Astrocyte of the hippocampus (primary cell): Measurements from ENCODE around the gene SERPINA5.
A peak's percentile ranks its signal among the peaks of the same experiment; 100 is the strongest.
"Not testable (repeated sequence)": the region's sequence is repeated elsewhere in the genome, so short reads cannot be mapped to it uniquely, and the experiment has no call there.

Experiments
- DNase-seq: peaks from one replicate; pipeline ENCODE4 v3.0.0; 2011; ENCODE audit warnings: low read depth, low spot score

Gene SERPINA5

DNA sequence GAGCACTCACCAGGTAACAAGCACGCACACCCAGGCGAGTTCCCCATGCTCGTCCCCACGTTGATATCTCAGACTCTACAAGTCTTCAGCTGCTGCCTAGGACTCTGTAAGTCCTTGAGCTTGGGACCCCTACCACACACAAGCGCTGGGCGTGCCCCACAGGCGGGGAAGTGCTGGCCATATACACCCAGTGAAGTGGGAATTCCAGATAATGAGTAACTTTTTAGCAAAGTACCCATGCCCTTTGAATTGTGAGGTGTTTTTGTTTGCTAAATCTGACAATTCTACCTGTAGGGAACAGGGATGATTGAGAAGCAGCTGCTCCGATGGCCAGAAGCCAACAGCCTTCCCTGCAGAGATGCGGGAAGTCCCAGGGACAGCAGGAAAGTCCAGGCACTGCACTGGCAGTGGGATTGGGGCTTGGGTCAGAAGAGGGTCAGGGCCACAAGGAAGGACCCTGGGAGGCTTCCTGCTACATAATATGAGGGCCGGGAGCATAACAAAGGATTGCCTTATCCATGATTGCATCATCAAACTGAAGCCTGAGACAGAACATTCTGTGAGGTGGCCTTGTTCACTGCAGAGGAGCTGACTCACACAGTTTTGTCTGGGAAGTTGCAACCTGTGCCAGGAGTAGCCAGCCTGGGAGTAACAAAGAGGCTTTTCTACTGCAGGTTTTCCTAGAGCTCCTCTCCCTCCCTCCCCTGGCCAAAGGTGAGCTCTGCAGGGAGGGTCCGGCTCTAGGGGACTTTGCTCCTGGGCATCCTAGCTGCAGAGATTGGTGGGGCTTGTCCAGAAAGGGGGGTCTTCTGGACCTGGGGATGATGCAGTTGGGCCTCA lies 17.8 kb downstream of the SERPINA5 start:
- peak; percentile 97 for DNase-seq

DNA sequence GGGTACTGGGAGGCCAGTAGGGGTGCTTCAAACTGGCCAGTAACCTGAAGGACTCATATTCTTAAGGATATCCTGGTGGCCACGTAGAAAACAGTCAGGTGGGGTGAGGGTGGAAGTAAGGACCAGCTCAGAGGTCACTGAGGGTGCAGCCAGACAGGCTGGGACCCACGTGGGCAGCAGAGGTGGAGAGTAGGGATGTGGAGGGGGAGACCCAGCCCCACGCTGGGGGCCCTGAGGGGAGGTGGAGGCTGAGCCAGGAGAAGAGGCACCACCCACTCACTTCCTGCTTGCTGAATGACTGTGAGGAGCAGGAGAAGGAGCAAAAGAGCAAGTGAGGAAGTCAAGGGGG lies 18.4 kb downstream of the SERPINA5 start:
- DNase-seq: no peak

DNA sequence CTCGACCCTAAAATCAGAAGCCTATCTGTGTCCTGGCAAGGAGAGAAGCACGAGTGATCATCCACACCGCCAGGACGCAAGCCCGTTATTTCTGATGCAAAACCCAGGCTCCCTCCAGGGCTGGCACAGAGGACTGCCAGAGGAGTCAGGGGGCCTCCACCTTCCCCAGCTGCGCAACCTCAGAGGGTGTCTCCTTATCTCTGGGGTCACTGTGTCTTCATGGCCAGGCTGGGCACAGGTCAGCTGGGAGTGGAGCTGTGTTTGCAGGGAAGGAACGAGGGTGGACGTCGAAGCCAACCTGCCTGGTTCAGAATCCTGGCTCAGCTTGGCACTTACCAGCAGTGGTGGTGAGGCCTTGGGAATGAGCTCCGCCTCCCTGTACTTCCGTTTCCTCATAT lies 18.9 kb downstream of the SERPINA5 start:
- DNase-seq: no peak

DNA sequence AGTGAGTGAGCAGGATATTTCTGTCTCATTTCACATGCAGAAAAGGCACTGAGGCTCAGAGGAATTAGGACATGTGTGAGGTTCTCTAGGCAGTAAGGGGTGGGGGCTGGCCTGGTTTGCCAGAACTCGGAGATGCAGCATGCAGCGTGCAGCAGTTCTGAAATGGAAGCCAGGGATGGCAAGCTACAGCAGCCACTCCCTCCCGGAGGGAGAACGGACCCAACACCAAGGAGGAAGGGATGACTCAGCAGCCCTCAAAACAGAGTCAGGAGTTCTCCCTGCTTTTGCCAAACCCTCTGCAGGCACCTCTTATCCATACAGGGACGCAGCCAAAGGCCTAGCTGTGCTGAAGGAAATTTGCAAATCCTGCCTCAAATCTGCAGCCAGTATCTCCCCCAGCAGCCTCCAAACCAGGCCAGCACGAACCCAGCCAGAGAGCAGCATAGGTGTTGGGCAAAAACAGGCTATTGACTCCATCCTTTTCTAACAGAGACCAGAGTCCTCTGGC lies 20.7 kb downstream of the SERPINA5 start:
- DNase-seq: peak; percentile 94

DNA sequence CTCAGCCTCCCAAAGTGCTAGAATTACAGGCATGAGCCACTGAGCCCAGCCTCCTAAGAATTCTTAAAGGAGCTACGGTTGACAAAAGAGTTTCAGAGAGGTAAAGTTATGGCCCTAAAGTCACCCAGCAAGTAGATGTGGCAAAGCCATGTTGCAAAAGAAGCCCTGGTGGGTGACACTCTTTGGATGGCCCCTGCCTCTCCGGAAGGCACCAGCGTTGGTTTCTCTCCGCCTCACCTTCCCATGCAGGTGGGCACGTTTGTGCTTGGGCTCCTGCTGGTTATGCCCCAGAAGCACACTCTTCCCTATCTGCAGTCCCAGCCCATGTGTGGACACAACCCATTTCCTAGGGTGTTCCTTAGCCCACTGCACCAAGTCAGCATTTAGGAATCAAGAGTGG lies 21.5 kb downstream of the SERPINA5 start:
- DNase-seq: no peak

DNA sequence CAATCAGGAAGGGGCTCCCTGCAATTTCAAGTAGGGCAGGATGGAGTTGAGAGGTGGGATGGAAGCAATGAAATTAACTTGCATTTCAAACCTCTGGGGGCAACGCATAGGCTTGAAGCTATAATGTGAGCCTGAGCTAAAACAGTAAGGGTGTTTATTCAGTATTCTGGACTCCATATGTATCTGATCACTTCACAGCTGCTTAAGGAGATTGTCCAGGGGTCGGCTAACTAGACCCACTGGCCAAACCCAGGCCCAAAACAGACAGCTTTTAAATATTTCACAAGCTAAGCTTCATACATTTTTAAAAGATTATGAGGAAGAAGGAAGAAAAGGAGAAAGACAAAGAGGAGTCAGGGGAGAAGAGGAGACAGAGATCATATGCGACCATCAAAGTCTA lies 24.1 kb downstream of the SERPINA5 start:
- no peak for DNase-seq

DNA sequence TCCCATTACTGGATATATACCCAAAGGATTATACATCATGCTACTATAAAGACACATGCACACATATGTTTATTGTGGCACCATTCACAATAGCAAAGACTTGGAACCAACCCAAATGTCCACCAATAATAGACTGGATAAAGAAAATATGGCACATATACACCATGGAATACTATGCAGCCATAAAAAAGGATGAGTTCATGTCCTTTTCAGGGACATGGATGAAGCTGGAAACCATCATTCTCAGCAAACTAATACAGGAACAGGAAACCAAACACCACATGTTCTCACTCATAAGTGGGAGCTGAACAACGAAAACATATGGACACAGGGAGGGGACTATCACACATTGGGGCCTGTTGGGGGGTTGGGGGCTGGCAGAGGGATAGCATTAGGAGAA lies 27.7 kb downstream of the SERPINA5 start:
- not testable (repeated sequence) for DNase-seq

DNA sequence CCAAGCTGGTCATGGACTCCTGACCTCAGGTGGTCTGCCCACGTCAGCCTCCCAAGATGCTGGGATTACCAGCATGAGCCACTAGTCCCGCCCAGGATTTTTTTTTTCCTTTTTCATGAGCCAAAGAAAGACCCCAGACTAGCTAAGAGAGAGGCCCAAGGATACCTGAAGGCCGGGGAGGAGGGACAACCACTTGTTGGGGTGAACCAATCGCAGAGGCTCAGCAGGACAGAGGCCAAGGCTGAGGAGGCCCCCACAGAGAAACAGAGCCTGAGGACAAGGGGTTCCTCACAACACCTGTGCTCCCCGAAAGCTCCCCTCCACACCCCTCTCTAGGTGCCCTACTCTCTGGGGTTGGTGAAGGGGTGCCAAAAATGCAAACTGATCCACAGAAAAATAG lies 30.0 kb downstream of the SERPINA5 start:
- no peak for DNase-seq

DNA sequence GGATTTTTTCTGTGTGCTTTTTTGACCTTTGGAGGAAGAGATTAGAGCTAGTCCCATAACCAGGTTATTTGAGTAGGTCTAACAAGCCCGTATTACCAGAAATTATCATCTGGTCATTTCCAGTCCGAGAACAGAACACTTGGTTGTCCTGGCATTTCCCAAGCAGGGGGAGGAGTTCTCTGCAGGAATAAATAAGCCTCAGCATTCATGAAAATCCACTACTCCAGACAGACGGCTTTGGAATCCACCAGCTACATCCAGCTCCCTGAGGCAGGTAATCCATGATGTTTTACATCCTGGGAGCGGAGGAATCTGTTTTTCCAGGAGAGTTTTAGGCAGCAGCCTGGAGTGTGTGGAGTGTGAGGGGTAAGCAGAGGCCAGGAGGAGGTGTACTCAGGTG lies 30.9 kb downstream of the SERPINA5 start, which contains the start of gene SERPINA3:
Gene SERPINA3, plus strand, starts transcription at position 218 of the 400 bp plus-strand sequence. CDS start 2,051 bp downstream, outside the sequence.
- peak; percentile 55 for DNase-seq

DNA sequence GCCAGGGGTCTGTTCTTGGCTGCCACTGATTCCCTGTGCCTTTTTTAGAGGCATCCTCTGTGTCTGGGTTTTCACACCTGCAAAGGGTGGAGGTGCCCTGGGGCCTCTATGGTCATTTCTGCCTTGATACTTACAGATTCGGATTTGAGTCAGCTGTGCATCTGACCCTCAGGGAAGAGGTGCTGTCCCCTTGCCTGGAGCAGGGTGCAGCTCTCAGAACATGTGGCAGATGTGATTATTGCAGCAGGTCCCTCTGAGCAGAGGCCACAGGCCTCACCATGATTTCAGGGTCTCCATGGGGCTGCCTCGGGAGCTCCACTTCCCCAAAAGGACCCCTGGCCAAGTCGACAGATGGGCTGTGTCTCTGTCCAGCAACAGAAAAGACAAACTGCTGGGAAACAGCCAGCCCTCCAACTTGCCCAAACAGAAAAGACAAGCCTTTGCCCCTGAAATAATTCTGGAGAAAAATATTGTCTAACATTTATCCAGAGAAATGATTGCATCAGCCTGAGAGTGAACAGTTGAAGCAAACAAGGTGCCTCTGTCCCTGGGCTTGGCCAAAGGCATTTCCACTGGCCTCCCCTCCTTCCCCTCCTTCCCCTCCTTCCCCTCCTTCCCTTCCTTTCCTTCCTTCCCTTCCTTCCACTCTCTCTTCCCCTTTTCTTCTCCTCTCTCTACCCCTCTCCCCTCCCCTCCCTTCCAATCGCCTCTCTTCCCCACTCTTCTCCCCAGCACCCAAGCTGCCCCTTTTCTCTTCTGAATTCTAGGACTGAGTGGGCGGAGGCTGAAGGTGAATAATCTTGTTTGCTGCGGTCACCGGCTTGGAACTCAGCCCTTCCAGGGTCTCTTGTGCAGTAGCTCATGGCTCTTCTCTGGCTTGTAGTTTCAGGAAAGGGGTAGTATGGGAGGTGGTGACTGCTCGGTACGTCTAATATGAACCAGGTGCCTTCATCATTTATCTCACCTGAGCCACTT lies 31.6 kb downstream of the SERPINA5 start:
- peak; percentile 22 for DNase-seq

DNA sequence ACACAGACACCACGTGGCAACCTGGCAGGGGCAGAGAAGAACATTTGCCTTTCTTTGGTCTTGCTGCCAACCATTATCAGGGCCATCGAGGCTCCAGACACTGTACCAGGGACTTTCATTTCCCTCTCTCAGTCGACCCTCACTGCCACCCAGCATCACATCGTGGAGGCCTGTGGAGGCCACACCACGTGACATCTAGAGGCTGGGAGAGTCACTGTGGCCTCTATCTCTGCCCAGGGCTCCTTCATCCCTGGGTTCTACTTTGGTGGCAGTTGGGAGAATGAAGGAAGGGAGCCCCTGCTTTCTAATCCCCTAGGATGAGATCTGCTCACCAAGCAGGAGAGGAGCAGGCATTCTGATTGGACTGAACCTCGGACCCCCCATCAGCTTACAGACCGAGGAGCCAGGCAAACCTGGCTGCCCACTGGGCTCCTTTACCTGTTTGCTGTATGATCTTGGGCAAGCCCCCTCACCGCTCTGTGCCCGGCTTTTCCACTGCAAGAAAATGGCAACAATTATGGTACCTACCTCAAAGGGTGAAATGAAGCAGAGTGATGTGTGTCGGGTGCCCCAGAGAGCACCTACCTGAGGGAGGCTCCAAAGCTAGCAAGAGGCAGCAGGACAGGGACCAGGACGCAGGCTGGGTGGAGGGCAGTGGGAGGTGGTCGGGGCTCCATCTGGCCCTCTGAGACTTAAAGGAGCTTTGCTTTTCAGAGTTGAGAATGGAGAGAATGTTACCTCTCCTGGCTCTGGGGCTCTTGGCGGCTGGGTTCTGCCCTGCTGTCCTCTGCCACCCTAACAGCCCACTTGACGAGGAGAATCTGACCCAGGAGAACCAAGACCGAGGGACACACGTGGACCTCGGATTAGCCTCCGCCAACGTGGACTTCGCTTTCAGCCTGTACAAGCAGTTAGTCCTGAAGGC lies 32.8 kb downstream of the SERPINA5 start:
- no peak for DNase-seq

DNA sequence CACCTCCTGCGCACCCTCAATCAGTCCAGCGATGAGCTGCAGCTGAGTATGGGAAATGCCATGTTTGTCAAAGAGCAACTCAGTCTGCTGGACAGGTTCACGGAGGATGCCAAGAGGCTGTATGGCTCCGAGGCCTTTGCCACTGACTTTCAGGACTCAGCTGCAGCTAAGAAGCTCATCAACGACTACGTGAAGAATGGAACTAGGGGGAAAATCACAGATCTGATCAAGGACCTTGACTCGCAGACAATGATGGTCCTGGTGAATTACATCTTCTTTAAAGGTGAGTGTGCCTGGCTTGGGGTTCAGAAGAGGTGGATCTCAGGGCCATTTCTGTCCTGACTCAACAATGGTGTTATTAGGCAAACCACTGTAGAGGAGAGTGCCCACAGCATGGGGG lies 33.6 kb downstream of the SERPINA5 start:
- no peak for DNase-seq

DNA sequence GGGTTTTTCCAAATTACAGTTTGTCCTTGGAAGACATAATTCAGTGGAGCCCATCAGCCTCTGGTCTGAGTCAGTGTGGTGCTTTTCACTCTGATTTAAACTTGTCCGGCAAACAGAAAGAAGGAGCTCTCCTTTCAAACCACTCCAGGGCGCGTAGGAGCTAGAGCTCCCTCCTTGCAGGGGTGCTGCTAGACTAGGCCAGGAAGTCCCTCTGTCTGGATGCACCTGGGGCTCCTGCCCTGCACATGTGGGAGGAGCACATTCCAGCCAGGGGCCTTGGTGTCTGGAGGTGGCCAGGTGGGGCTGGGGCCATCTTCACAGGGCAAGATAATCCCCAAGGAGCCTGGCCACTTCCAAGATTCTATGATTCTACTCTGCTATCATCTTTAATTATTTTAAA lies 34.0 kb downstream of the SERPINA5 start:
- no peak for DNase-seq

DNA sequence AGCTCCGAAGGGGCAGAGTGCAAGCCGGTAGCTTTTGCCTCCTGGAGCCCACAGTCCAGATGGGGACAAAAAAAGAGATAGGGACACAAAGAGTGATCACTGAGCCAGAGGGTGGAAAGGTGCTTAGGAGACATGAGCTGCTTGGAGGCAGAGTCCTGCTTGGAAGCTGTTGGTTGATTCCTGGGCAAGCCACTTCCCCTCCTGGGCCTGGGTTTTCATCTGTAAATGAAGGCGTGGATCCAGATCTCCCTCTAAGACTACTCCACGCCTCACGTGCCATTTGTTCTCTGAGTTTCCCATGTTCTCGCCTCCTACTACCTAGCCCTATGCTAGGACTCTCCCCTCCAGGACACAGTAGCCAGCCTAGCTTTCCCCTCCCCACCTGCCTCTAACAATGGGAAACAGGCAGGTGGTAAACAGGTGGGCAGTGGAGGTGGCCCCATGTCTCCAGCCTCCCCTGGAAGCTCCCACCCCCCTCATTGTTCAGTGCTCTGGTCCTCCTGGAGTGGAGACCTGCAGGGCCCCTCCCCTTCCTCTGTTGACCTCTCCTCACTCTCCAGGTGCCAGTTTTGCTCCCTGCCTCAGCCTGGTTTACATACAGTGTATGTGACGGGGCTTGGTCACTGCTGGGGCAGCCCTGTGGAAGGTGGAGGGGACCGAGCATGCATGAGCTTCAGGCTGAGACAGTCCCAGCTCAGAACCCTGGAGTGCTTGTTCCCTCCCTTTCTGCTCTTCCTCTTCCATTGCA lies 34.8 kb downstream of the SERPINA5 start:
- DNase-seq: no peak

DNA sequence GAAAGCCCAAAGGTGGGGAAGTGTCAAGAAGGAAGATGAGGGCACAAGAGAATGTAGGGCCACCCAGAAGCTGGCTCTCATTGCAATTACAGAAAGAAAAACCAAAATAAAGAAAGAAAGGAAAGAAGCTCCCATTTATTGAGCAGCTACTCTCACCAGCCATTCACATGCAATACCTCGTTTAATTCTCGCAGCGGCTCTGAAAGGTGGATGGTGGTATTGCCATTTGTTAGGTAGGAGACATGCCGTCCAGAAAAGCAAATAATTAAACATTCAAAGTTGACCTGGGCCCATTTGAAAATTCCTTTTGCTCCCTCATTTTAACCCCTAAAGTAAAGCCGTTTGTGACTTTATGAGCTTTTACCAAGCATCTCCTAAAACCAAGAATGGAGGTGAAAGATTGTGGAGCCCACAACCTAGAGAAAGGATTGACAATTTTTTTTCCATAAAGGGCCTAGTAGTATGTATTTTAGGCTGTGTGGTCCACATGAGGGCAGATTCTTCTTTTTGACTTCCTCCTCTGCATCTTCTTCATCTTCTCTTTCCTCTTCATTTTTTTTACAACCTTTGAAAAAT lies 36.2 kb downstream of the SERPINA5 start:
- no peak for DNase-seq

DNA sequence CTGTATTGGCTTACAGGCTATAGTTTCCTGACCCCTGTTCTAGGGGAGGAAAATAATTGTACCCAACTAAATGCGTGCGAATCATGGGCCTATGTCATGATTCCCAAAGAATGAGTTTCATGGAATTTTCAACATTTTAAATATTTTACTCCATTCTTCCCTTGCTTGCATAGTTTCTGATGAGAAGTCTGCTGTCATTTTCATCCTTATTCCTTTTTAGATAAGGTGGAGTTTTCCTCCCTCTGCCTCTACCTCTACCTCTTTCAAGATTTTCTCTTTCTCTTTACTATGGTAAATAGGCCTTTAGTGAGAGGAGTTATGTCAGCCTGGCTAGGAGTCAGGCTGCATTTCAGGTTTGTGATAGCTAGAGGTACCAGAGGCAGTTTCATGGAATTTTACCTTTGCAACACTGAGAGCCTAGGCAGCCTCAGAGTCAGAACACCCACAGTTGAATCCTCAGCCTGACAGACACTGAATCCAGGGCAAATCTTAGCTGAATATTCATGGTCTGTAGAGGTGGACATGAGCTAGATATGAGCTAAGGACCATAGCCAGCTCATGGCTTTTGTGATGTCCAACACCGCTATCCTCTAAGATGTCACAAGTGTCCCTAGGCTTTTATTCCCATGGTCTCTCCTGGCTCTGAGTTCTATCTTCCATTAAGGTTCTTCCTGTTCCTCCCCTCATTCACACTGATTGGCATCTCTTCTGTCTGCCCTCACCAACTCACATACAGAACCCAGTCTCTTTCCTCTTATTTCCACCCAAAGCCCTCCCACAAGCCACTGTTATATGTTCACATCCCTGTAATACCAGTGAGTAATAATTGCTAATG lies 37.0 kb downstream of the SERPINA5 start:
- DNase-seq: no peak

DNA sequence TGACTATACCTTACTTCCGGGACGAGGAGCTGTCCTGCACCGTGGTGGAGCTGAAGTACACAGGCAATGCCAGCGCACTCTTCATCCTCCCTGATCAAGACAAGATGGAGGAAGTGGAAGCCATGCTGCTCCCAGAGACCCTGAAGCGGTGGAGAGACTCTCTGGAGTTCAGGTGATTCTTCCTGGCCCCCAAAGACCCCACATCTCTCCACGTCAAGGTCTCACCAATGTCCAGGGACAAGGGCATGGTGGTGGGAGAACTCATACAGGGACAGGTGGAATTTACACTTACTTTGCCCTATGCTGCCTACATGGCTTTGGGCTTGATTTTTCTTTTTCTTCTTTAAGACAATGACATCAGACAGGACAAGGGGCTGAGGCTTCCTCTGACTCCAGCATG lies 38.1 kb downstream of the SERPINA5 start:
- no peak for DNase-seq

DNA sequence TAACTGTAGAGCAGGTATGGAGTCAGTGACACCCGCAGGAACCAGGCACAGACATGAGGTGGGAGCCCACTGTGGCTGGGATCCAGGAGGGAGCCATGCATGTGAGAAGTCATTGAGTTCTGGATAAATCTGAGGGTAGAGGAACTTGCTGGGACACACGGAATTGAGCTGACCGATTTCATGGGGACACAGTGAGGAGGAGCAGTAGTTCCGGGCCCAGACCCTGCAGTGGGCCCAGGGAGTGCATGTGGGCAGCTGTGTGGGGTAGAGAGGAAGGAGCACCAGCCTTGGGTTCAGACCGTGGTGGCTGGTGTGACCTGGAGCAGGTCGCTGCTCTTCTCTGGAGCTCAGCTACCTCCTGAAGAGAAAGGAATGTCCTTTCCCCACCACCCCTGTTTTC lies 39.4 kb downstream of the SERPINA5 start:
- no peak for DNase-seq
